ENCODE data around the gene FAM216B. TPM values are rescaled to one million over a fixed set of nuclear protein-coding genes. Genes with fewer than 3 reads are reported as not detected.
"Not testable (repeated sequence)": the region's sequence is repeated elsewhere in the genome, so short reads cannot be mapped to it uniquely, and the experiment has no call there.

The FAM216B gene
- total RNA-seq, 2 experiments from 2014 or later = not detected

- no peak for DNase-seq
- Mint-ChIP-seq H3K4me3 (no peak overlapping the region), H3K9me3 (no peaks in the 10 kb centered on the region), H3K27ac (no peak overlapping the region), H3K4me1 (peaks cover 1% of the 10 kb centered on the region), H3K36me3 (no peaks in the 10 kb centered on the region), H3K27me3 (no peaks in the 10 kb centered on the region)
Measured at GRCh38 chr13:42803563-42804204, 22.3 kb downstream of the FAM216B start.

GRCh38 chr13:42804244-42804874 lies 23.0 kb downstream of the FAM216B start:
- Mint-ChIP-seq H3K9me3 (no peaks in the 10 kb centered on the region), H3K36me3 (no peaks in the 10 kb centered on the region), H3K27ac (no peak overlapping the region), H3K4me1 (peaks cover 3% of the 10 kb centered on the region), H3K27me3 (peaks cover 4% of the 10 kb centered on the region), H3K4me3 (no peak overlapping the region)
- no peak for DNase-seq

GRCh38 chr13:42807241-42807640 lies 25.9 kb downstream of the FAM216B start:
- Mint-ChIP-seq H3K4me1 (peaks cover 3% of the 10 kb centered on the region), H3K4me3 (no peak overlapping the region), H3K36me3 (no peaks in the 10 kb centered on the region), H3K27ac (no peak overlapping the region), H3K27me3 (peaks cover 5% of the 10 kb centered on the region), H3K9me3 (no peaks in the 10 kb centered on the region)
- DNase-seq = no peak

- DNase-seq = no peak
- Mint-ChIP-seq H3K9me3 (no peaks in the 10 kb centered on the region), H3K36me3 (no peaks in the 10 kb centered on the region), H3K27me3 (peaks cover 5% of the 10 kb centered on the region), H3K27ac (no peak overlapping the region), H3K4me1 (peaks cover 3% of the 10 kb centered on the region), H3K4me3 (no peak overlapping the region)
Measured at GRCh38 chr13:42807866-42808265, 26.5 kb downstream of the FAM216B start.

- Mint-ChIP-seq H3K27ac (no peak overlapping the region), H3K4me3 (no peak overlapping the region)
Measured at GRCh38 chr13:42808341-42808940, 27.1 kb downstream of the FAM216B start.

GRCh38 chr13:42812316-42812715 lies 30.9 kb downstream of the FAM216B start:
- Mint-ChIP-seq H3K27me3 (peaks cover 30% of the 10 kb centered on the region), H3K27ac (no peak overlapping the region), H3K4me1 (peaks cover 3% of the 10 kb centered on the region), H3K36me3 (no peaks in the 10 kb centered on the region), H3K4me3 (no peak overlapping the region), H3K9me3 (no peaks in the 10 kb centered on the region)
- DNase-seq = no peak

More at GRCh38 chr13:42808341-42808940, 27.1 kb downstream of the FAM216B start:
- Mint-ChIP-seq H3K36me3 (no peaks in the 10 kb centered on the region), H3K4me1 (peaks cover 3% of the 10 kb centered on the region), H3K27me3 (peaks cover 9% of the 10 kb centered on the region), H3K9me3 (no peaks in the 10 kb centered on the region)
- DNase-seq = no peak

GRCh38 chr13:42814868-42815267 lies 33.5 kb downstream of the FAM216B start:
- H3K36me3 Mint-ChIP-seq = no peaks in the 10 kb centered on the region
- H3K9me3 Mint-ChIP-seq = peaks cover 2% of the 10 kb centered on the region
- peaks cover 40% of the 10 kb centered on the region for H3K27me3 Mint-ChIP-seq
- no peak for DNase-seq
- H3K4me3 Mint-ChIP-seq = no peak overlapping the region
- no peak overlapping the region for H3K27ac Mint-ChIP-seq
- H3K4me1 Mint-ChIP-seq = no peaks in the 10 kb centered on the region

- Mint-ChIP-seq H3K27me3 (peaks cover 40% of the 10 kb centered on the region), H3K27ac (no peak overlapping the region), H3K4me1 (no peaks in the 10 kb centered on the region), H3K9me3 (peaks cover 2% of the 10 kb centered on the region), H3K4me3 (no peak overlapping the region), H3K36me3 (no peaks in the 10 kb centered on the region)
- DNase-seq = no peak
Measured at GRCh38 chr13:42815681-42816080, 34.3 kb downstream of the FAM216B start.

GRCh38 chr13:42816538-42816937 lies 35.2 kb downstream of the FAM216B start:
- Mint-ChIP-seq H3K4me1 (no peaks in the 10 kb centered on the region), H3K27me3 (peaks cover 43% of the 10 kb centered on the region), H3K27ac (no peak overlapping the region), H3K9me3 (peaks cover 2% of the 10 kb centered on the region), H3K4me3 (no peak overlapping the region), H3K36me3 (no peaks in the 10 kb centered on the region)
- no peak for DNase-seq

- not testable (repeated sequence) for H3K4me3 Mint-ChIP-seq, H3K4me1 Mint-ChIP-seq, H3K9me3 Mint-ChIP-seq, DNase-seq, H3K36me3 Mint-ChIP-seq, H3K27ac Mint-ChIP-seq
- peaks cover 35% of the 10 kb centered on the region for H3K27me3 Mint-ChIP-seq
Measured at GRCh38 chr13:42819687-42820086, 38.3 kb downstream of the FAM216B start.

GRCh38 chr13:42820451-42820850 lies 39.1 kb downstream of the FAM216B start:
- H3K4me3 Mint-ChIP-seq = no peak overlapping the region
- no peak overlapping the region for H3K27ac Mint-ChIP-seq
- peaks cover 34% of the 10 kb centered on the region for H3K27me3 Mint-ChIP-seq
- H3K4me1 Mint-ChIP-seq = no peaks in the 10 kb centered on the region
- H3K36me3 Mint-ChIP-seq = no peaks in the 10 kb centered on the region
- H3K9me3 Mint-ChIP-seq = peaks cover 2% of the 10 kb centered on the region
- no peak for DNase-seq

GRCh38 chr13:42821437-42821836 lies 40.1 kb downstream of the FAM216B start:
- no peaks in the 10 kb centered on the region for H3K4me1 Mint-ChIP-seq
- peaks cover 29% of the 10 kb centered on the region for H3K27me3 Mint-ChIP-seq
- peaks cover 2% of the 10 kb centered on the region for H3K9me3 Mint-ChIP-seq
- DNase-seq = no peak
- no peaks in the 10 kb centered on the region for H3K36me3 Mint-ChIP-seq
- H3K4me3 Mint-ChIP-seq = no peak overlapping the region
- no peak overlapping the region for H3K27ac Mint-ChIP-seq

GRCh38 chr13:42832341-42833096 lies 51.1 kb downstream of the FAM216B start:
- H3K9me3 Mint-ChIP-seq = no peaks in the 10 kb centered on the region
- no peak overlapping the region for H3K27ac Mint-ChIP-seq
- no peak for DNase-seq
- peaks cover 4% of the 10 kb centered on the region for H3K27me3 Mint-ChIP-seq
- peaks cover 5% of the 10 kb centered on the region for H3K4me1 Mint-ChIP-seq
- no peaks in the 10 kb centered on the region for H3K36me3 Mint-ChIP-seq
- H3K4me3 Mint-ChIP-seq = no peak overlapping the region

GRCh38 chr13:42834946-42835345 lies 53.6 kb downstream of the FAM216B start:
- no peak overlapping the region for H3K27ac Mint-ChIP-seq
- no peaks in the 10 kb centered on the region for H3K36me3 Mint-ChIP-seq
- peaks cover 5% of the 10 kb centered on the region for H3K4me1 Mint-ChIP-seq
- H3K4me3 Mint-ChIP-seq = no peak overlapping the region
- no peaks in the 10 kb centered on the region for H3K9me3 Mint-ChIP-seq
- no peak for DNase-seq
- peaks cover 8% of the 10 kb centered on the region for H3K27me3 Mint-ChIP-seq
